Esophagus squamous epithelium (tissue), 5 donors: ENCODE results near the gene MAP6. TPM values are rescaled to one million over a fixed set of nuclear protein-coding genes. Genes with fewer than 3 reads are reported as not detected.

Experiments used
- DNase-seq: peaks from one replicate; lab custom pipeline; 2025; lab: John Stamatoyannopoulos, UW
- H3K27ac ChIP-seq, 4 donors: fragments of 200-600 bp; sonication (generic); one replicate each; pipeline ENCODE4 v1.5.1; 2016 to 2019; ENCODE audit warnings: mild to moderate bottlenecking in 1 of 4
- H3K27me3 ChIP-seq, 4 donors: fragments of 200-600 bp; sonication (generic); 1 replicate in 3 of 4; 2 replicates in 1 of 4; pipeline versions ENCODE4 v1.5.1 to v1.6.0; 2017 to 2021; ENCODE audit warnings: antibody characterized with exemption in 1 of 4
- H3K36me3 ChIP-seq, 3 donors: fragments of 200-600 bp; sonication (generic); one replicate each; pipeline ENCODE4 v1.5.1; 2016 to 2019
- H3K4me1 ChIP-seq, 3 donors: fragments of 200-600 bp; sonication (generic); one replicate each; pipeline ENCODE4 v1.5.1; 2017 to 2019
- H3K4me3 ChIP-seq, 4 donors: fragments of 200-600 bp; sonication (generic); 1 replicate in 3 of 4; 2 replicates in 1 of 4; pipeline ENCODE4 v1.5.1; 2016 to 2019; ENCODE audit warnings: mild to moderate bottlenecking in 2 of 4, moderate library complexity in 1 of 4
- H3K9me3 ChIP-seq, 3 donors: fragments of 200-600 bp; sonication (generic); one replicate each; pipeline ENCODE4 v1.5.1; 2016 to 2019
- CTCF ChIP-seq, 6 experiments: fragments of 450-650 bp in 4 of 6; fragments of 200-600 bp in 2 of 6; sonication (generic) in 2 of 6; IDR thresholded peaks; one replicate each; pipeline ENCODE4 v1.5.1; 2016 to 2019; ENCODE audit warnings: antibody characterized with exemption in 6 of 6, mild to moderate bottlenecking in 4 of 6, moderate library complexity in 4 of 6
- POLR2A ChIP-seq, 4 donors: fragments of 450-650 bp; IDR thresholded peaks; one replicate each; pipeline ENCODE4 v1.6.1; 2017; ENCODE audit warnings: antibody characterized with exemption in 4 of 4, mild to moderate bottlenecking in 4 of 4, moderate library complexity in 3 of 4
- WGBS, 2 donors: methylation state at CpG; one replicate each; pipeline ENCODE4 v1.1.5; 2018; 5-methylcytosine and 5-hydroxymethylcytosine counted together
- intact Hi-C: fragments of 100-400 bp; cut with DNase I; formaldehyde crosslinking; loops from one replicate; pipeline ENCODE4 v1.15.0; 2022
- total RNA-seq, 4 donors: library from RNA; depleted of rRNA; stranded (reverse); fragments of >200 nt; gene quantifications; one replicate each; pipeline ENCODE4 v1.1.0, GENCODE V29; 2016
- donor health status: DM: yes; HTN: yes; CAD: no.

MAP6 gene
- total RNA-seq, 4 donors from 2014 or later, result 0.18 to 3.6 (median 0.34) TPM

DNA sequence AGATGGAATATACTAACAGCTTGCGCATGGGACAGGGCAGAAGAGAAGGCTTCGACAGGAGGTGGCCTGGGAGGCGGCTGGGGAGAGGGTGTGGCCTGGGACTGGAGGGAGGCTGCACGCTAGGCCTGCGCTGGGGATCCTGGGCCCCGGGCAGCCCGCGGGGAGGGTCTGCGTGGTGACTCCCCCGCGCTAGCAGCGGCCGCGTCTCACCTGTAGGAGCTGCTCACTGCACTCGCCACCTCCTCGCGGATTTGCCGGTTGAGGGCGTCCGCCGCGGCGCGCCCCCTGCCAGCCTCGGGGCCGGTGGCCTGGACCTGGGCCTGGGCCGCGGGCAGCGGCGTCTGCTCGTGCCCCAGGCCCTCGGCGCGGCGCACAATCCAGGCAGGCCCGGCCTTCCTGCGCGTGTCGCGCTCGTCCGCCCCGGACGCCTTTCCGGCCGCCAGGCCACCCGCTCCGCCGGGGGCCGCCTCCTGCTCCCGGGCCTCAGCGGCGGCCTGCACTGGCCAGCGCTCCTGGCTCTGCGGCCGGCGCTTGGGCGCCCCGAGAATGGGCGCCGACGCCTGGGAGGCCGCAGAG is 1.5 kb downstream of the MAP6 start:
- peaks cover 12 to 24% (median 18%) of the 10 kb centered on the region in 3 donors for H3K4me1 ChIP-seq
- no peak for TF ChIP-seq CTCF (IDR thresholded peaks at IDR 0.05)
- TF ChIP-seq POLR2A (IDR thresholded peaks at IDR 0.05), result no peak
- no peaks in the 10 kb centered on the region for H3K36me3 ChIP-seq
- intact Hi-C loops, result no loop called here
- H3K9me3 ChIP-seq, result no peaks in the 10 kb centered on the region
- 7 to 19% methylated on average over 5 to 9 of the region's 63 CpGs for WGBS, 2 donors
- H3K27me3 ChIP-seq, result peaks cover 3 to 93% (median 8%) of the 10 kb centered on the region in 4 donors
- peak overlapping the region; percentile 34 to 67 (median 44) for H3K4me3 ChIP-seq
- no peak for DNase-seq
- peak overlapping the region in 2 of 4 donors; percentile 54 to 65 for H3K27ac ChIP-seq

DNA sequence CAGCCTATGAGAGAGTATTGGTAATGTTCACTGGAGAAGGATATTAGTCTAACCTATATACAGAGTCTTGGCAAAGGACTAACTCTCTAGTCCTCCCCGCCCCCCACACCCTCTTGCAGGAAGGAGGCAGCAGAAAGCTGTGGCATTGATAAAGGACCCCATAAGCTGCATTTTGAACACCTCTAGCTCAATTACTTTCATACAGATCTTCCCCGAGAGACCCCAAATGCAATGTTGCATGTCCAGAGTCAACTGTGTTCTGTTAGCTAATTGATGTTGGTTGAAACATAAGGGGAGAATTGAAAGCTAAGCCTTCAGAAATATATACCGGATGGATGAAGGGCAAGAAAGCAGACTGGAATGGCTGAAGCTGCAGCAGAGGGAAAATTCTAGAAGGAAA is 2.8 kb downstream of the MAP6 start:
- intact Hi-C loops, result no loop called here
- H3K27me3 ChIP-seq, result peaks cover 3 to 80% (median 8%) of the 10 kb centered on the region in 4 donors
- DNase-seq, result no peak
- H3K27ac ChIP-seq, result no peak overlapping the region
- no peaks in the 10 kb centered on the region for H3K36me3 ChIP-seq
- H3K4me3 ChIP-seq, result no peak overlapping the region
- H3K9me3 ChIP-seq, result no peaks in the 10 kb centered on the region
- TF ChIP-seq CTCF (IDR thresholded peaks at IDR 0.05) (no peak), POLR2A (IDR thresholded peaks at IDR 0.05) (no peak)
- WGBS, 2 donors, result 85 to 89% methylated on average over 3 of the region's 3 CpGs
- H3K4me1 ChIP-seq, result peaks cover 12 to 24% (median 18%) of the 10 kb centered on the region in 3 donors

GRCh38 chr11:75665126-75665525 is 3.7 kb downstream of the MAP6 start:
- Histone ChIP-seq H3K4me3 (no peak overlapping the region), H3K27ac (no peak overlapping the region), H3K9me3 (no peaks in the 10 kb centered on the region), H3K27me3 (peaks cover 3 to 71% (median 7%) of the 10 kb centered on the region in 4 donors), H3K4me1 (peaks cover 12 to 24% (median 18%) of the 10 kb centered on the region in 3 donors), H3K36me3 (no peaks in the 10 kb centered on the region)
- WGBS, 2 donors, result 62 to 94% methylated on average over 3 of the region's 3 CpGs
- intact Hi-C loops, result no loop called here
- no peak for DNase-seq
- TF ChIP-seq CTCF (IDR thresholded peaks at IDR 0.05) (no peak), POLR2A (IDR thresholded peaks at IDR 0.05) (no peak)

DNA sequence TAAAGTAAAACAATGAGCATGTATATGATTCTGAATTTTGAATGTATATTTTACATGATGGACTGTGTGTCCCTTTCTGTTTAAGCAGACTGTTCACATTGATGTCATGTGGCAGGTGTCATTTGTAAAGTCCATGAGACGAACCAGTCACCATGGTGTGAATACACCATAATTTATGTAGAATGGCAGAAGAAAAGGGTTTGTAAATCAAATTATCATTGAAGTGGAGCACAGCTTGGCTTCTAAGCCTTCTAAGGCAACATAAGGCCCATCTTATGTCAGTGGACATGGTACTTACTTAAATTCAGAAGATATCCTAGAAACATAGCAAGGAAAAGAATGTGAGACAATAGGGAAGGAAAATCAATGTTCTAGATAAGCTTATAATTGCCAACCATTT is 4.4 kb downstream of the MAP6 start:
- intact Hi-C loops, result no loop called here
- Histone ChIP-seq H3K27ac (no peak overlapping the region), H3K9me3 (no peaks in the 10 kb centered on the region), H3K4me3 (no peak overlapping the region), H3K36me3 (no peaks in the 10 kb centered on the region), H3K4me1 (peaks cover 12 to 24% (median 18%) of the 10 kb centered on the region in 3 donors), H3K27me3 (peaks cover 3 to 64% (median 5%) of the 10 kb centered on the region in 4 donors)
- DNase-seq, result no peak
- 94 to 95% methylated on average over 1 of the region's 1 CpG for WGBS, 2 donors
- TF ChIP-seq POLR2A (IDR thresholded peaks at IDR 0.05) (no peak), CTCF (IDR thresholded peaks at IDR 0.05) (no peak)

DNA sequence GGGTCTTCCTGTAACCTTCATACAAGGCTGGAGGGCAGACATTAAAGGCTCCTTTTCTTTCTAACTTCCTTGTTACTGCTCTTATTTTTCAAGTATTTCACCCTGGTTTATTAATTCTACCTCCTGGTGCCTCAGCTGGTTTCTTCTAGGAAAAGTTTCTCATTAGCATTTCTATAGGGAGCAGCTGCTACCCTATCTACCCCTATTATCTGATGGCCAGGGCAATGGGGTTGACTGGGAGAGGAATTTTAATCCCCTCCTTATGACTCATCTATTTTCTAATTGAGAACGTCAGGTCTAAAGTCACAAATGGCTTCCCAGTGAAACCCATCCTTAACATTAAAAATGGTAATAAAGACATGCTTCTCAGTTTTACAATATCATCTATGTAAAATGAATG is 5.0 kb downstream of the MAP6 start:
- H3K27ac ChIP-seq, result no peak overlapping the region
- TF ChIP-seq CTCF (IDR thresholded peaks at IDR 0.05), result no peak
- no peak for TF ChIP-seq POLR2A (IDR thresholded peaks at IDR 0.05)
- H3K9me3 ChIP-seq, result no peaks in the 10 kb centered on the region
- DNase-seq, result no peak
- H3K4me1 ChIP-seq, result peaks cover 10 to 20% (median 16%) of the 10 kb centered on the region in 3 donors
- intact Hi-C loops, result no loop called here
- peaks cover 3 to 58% (median 4%) of the 10 kb centered on the region in 4 donors for H3K27me3 ChIP-seq
- H3K36me3 ChIP-seq, result no peaks in the 10 kb centered on the region
- 6 to 25% methylated on average over 1 of the region's 1 CpG for WGBS, 2 donors
- H3K4me3 ChIP-seq, result no peak overlapping the region
